GM18858 (cell line): ENCODE measurements around the gene CIB1.
"Not testable (repeated sequence)": the region's sequence is repeated elsewhere in the genome, so short reads cannot be mapped to it uniquely, and the experiment has no call there.

Experiments
- ATAC-seq: cut with Tn5 transposase; IDR thresholded peaks from one replicate; pipeline ENCODE4 v1.9.1; 2021; ENCODE audit not compliant: unreplicated experiment

CIB1 gene

DNA sequence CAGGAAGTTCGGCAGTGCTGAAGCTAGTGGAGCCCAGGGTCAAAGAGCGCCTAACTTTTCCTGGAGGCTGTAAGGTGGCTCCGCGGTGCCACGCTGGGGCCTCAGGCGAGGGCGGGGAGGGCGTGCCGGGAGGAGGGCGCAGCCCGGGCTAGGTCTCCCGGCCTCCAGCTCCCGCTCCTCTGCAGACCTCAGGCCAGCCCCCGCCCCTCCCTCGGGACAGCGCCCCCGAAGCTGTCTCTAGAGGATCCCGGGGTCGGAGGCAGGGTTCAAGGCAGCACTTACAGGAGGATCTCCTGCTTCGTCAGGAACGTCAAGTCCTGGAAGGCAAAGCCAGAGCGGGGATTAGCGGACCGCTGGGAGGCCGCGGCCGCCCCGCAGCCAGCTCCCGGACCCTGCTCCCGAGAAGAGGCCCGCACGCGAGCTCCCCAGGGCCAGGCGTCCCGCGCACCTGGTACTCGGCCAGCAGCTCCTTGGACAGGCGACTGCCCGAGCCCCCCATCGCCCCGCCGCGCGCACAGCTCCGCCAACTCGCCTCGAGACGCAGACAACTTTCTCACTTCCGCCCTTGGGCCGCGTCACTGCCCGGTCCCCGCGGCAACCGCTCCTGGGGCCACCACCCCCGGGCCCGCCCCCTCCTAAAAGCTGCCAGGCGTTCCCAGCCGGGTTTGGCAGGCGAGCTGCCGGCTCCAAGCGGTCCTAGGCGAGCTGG lies at the start of gene CIB1:
CIB1 (minus strand) TSS at position 555 of the 709 bp plus-strand sequence; CDS start at position 499, 56 bp downstream.
- ATAC-seq = peak; percentile 77

DNA sequence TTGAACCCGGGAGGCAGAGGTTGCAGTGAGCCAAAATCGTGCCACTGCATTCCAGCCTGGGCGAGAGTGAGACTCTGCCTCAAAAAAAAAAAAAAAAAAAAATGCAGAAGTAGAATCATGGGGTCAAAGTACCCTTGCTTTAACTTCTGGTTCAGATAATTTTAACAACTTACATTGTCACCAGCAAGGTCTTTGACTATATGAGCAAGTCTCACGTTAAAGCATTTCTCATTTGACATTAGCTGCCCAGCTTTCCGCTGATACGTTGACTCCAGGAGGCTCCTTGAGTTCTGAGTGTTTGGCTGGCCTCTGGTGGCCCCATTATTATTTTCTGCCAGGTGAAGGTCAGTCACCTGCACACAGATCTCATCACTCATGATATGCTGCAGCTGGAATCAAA lies 47.9 kb upstream of the CIB1 start:
- ATAC-seq = not testable (repeated sequence)

- ATAC-seq = not testable (repeated sequence)
Observed at GRCh38 chr15:90280743-90281142, 47.0 kb upstream of the CIB1 start.

GRCh38 chr15:90278467-90278866 lies 44.7 kb upstream of the CIB1 start:
- not testable (repeated sequence) for ATAC-seq

GRCh38 chr15:90271459-90272166 lies 37.9 kb upstream of the CIB1 start:
- ATAC-seq = no peak

GRCh38 chr15:90270502-90271150 lies 36.9 kb upstream of the CIB1 start:
- ATAC-seq = no peak

GRCh38 chr15:90268415-90268814 lies 34.7 kb upstream of the CIB1 start:
- no peak for ATAC-seq

- ATAC-seq = no peak
Observed at GRCh38 chr15:90266485-90266884, 32.7 kb upstream of the CIB1 start.

- ATAC-seq = no peak
Observed at GRCh38 chr15:90266061-90266431, 32.3 kb upstream of the CIB1 start.

DNA sequence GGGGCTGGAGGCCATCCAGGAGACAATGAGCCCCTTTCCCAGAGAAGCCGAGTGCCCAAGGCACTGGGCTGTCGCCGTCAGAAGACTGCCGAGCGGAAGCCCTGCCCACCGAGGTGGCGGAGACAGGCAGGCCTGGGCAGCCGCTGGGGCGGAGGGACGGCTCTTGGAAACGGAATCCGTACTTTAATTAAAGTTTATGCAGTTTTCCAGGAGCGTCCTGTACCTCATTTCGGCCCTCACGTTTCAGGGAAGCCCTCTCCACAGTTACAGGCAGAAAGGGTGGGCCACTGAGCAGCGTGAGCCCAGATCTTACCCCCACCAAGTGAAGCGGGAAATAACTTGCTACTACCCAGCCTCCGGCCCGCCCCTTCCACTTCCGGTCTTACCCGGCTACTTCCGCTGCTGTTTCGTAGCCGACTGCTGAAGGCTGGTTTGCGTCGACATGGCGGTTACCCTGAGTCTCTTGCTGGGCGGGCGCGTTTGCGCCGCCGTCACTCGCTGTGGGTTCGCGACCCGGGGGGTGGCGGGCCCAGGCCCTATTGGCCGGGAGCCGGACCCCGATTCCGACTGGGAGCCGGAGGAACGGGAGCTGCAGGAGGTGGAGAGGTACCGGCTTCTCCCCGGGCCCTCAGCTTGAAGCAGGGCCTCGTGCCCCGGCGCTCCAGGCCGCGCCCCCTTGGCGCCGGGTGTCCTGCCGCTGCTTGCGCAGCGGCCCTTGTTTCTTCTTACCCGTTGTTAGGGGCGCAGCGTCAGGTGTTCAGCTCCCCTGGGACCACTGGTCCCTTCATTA lies 31.7 kb upstream of the CIB1 start, which contains the start of gene NGRN:
NGRN (plus strand) TSS at position 402 of the 790 bp plus-strand sequence; CDS start at position 443, 41 bp downstream.
- ATAC-seq = peak; percentile 84

DNA sequence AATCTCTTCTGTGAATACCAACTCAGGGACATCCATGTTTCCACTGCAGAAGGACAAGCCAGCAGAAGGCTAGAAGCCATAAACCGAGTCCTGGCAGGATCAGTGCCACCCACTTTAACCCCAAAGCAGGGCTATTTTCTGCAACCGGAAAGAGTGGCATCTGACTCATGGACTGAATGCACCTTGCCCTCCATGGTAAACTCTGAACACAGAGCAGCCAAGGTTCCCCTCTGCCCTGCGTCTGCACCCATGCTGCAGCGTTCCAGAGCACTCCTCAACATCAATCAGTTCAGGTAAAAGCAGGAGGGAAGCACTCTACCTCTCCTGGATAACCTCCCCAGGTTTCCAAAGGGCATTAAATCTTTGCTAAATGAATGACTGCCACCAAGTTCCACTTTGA lies 30.9 kb upstream of the CIB1 start:
- ATAC-seq = no peak

DNA sequence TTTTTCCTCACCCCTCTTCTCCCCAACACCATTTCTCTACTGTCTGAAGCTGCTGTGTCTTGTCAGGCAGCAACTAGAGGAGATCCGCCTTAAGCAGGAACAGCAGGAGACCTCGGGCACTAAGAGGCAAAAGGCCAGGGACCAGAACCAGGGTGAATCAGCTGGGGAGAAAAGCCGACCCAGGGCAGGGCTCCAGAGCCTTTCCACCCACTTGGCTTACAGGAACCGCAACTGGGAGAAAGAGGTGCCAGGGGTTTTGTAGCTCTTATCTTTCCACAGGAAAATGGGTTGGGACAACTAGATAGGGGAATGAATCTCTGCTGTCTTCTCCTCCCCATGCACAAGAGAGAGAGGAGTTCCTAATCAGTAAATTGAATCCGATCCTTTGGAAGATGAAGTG lies 28.7 kb upstream of the CIB1 start:
- ATAC-seq = no peak

DNA sequence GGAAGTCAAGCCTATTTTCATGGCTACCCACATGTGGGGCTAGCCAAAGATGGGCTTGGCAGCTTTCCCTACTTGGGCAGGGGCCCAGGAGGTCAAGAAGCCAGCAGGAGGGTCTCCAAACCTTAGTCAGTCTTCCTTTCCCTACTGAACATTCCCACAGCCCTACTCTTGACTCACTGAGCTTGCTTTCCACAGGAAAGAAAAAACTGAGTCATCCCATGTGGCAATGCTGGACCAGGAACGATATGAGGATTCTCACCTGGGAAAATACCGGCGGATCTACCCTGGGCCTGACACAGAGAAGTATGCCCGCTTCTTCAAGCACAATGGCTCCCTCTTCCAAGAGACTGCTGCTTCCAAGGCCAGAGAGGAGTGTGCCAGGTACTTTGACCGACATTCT lies 28.1 kb upstream of the CIB1 start:
- ATAC-seq = no peak

DNA sequence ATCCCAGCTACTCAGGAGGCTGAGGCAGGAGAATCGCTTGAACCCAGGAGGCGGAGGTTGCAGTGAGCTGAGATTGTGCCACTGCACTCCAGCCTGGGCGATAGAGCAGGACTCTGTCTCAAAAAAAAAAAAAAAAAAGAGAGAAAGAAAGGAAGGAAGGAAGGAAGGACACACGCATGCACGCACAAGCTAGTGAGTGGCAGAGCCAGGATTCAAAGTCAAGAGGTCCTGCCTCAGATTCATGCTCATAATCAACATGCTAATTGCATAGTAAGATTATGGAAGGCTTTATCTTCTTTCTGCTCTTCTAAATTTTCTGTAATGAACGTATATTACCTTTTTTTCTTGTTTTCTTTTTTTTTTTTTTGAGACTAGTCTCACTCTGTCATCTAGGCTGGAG lies 27.0 kb upstream of the CIB1 start:
- not testable (repeated sequence) for ATAC-seq

DNA sequence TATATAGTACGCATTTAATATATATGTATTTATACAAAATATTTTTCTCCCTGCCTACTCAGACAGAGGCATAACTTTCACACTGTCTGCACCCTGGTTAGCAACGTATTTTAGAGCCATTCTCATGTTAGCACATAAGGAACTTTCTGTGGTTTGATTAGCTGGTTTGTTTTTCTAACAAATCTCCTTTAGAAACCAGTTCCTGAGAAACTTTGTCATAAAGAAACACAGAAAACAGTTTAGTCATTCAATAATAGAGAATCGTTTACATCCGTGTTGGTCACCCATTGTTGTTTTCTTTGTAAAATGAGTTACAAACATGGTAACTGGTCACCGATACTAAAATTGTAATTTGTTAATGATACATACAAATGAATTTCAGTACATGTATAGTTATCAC lies 25.8 kb upstream of the CIB1 start:
- ATAC-seq = peak; percentile 75

DNA sequence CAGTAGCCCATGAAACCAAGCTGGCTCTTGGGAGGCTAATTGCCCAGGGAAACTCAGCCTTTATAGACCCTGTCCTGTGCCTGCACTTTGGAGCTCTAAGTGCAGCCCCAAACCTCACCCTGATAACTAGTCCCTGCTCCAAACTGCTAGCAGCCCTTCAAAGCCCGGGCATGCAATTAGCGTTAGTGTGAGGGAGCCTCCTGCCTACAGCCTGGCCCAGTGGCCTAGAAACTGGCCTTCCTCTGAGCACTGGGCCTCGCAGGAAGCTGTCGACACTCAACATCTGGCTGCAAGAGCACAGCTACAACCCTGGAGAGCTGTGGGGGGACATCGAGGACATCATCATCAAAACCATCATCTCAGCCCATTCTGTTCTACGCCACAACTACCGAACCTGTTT lies 24.0 kb upstream of the CIB1 start:
- no peak for ATAC-seq

- no peak for ATAC-seq
Observed at GRCh38 chr15:90249203-90249863, 15.6 kb upstream of the CIB1 start, which contains the start of gene TTLL13. TSS of gene TTLL13 (plus strand) at chr15:90249556. CDS start at chr15:90250631, 1,075 bp downstream.

DNA sequence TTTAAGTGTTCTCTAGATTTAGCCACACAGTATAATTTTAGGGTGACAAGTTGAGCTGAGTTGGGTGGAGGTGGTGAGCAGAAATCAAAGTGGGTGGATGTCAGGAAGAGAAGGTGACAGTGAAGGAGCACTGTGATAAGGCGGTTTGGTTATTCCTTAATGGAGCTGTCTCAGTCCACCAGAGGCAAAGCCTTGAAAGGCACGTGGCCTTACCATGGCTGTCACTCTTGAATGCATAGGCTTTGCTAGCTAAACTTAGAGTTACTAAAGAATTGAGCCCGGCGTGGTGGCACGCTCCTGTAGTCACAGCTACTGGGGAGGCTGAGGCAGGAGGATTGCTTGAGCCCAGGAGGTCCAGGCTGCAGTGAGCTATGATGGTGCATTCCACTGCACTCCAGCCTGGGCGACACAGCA lies 15.1 kb upstream of the CIB1 start:
- ATAC-seq = no peak

- no peak for ATAC-seq
Observed at GRCh38 chr15:90243943-90244639, 10.3 kb upstream of the CIB1 start.
